GM18508 (cell line): Measurements from ENCODE around the gene CTDSPL.
"Not testable (repeated sequence)": the region's sequence is repeated elsewhere in the genome, so short reads cannot be mapped to it uniquely, and the experiment has no call there.

Experiments
- ATAC-seq: cut with Tn5 transposase; IDR thresholded peaks from one replicate; pipeline ENCODE4 v1.9.1; 2021; ENCODE audit warnings: moderate number of reproducible peaks; ENCODE audit not compliant: insufficient read depth, unreplicated experiment

CTDSPL gene

GRCh38 chr3:37861620-37862041 is at the start of gene CTDSPL:
Gene CTDSPL, plus strand, starts transcription at chr3:37861880. Its CDS starts 320 bp downstream, at chr3:37862200.
- no peak for ATAC-seq

DNA sequence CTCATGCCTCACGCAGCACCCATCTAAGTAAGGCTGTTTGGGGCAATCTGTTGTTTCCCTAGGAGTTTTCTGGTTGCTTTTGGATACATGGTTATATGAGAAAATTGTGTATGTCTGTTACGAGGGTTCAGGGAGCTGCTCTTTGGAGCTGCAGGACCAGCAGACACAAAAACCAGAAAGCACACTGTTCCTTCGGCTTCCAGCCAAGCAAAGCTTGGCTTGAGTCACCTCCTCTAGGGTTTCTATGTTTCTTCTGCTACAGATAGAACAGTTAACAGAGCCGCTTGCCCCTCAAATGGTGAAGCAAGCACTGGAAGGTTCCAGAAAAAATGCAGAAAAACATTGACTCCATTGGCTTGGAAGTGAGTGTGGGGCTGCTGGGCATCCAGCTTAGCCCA is 49.2 kb upstream of the CTDSPL start:
- ATAC-seq = no peak

GRCh38 chr3:37813403-37813802 is 48.3 kb upstream of the CTDSPL start:
- no peak for ATAC-seq

DNA sequence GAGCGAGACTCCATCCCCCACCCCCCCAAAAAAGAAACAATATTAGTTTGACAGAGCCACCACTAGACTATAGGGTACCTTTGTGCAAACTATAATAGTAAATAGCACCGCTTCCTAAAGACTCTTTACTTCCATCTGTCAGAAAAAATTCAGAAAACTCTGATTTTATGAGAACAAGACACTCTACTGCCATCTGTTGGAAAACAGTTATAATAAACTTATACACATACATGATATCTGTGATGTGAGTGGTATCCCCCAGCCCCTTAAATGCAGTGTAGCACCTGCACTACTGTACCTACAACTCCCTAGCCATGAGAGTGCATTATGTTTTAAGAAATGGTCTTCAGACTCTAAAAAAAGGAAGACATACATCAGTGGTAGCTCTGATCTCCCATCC is 47.1 kb upstream of the CTDSPL start:
- ATAC-seq = no peak

DNA sequence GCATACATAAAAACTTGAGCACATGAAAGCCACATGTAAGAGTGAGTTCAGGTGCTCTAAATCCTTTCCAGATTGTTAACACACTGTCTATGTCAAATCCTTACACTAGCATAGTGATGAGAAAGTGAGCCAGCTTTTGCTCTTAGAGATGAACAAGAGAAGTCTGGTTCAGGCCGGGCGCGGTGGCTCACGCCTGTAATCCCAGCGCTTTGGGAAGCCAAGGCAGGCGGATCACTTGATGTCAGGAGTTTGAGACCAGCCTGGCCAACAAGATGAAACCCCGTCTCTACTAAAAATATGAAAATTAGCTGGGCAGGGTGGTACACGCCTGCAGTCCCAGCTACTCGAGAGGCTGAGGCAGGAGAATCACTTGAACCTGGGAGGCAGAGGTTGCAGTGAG is 46.5 kb upstream of the CTDSPL start:
- ATAC-seq = not testable (repeated sequence)

GRCh38 chr3:37816271-37816670 is 45.4 kb upstream of the CTDSPL start:
- no peak for ATAC-seq

- no peak for ATAC-seq
Observed at GRCh38 chr3:37819591-37819990, 42.1 kb upstream of the CTDSPL start.

GRCh38 chr3:37820286-37820685 is 41.4 kb upstream of the CTDSPL start:
- no peak for ATAC-seq

DNA sequence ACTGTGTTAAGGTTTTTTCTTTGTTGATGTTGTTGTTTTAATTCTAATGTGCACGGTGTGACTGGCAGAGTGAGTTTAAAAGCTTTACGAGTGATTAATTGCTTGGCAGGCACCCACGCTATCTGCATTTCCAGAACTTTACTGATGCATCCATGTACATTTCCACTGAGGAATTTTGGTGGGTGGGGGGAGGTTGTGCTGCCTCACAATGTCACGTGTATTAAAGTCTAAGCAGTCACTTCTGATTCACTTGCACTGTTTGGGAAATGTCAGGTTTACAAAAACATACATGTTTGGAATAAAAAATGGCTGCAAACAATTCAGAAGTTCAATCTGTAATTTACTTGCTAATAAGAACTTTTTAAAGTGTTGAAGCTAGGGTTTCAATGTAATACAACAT is 38.5 kb upstream of the CTDSPL start:
- ATAC-seq = no peak

GRCh38 chr3:37824090-37824953 is 37.4 kb upstream of the CTDSPL start:
- no peak for ATAC-seq

GRCh38 chr3:37824954-37825328 is 36.7 kb upstream of the CTDSPL start:
- no peak for ATAC-seq

DNA sequence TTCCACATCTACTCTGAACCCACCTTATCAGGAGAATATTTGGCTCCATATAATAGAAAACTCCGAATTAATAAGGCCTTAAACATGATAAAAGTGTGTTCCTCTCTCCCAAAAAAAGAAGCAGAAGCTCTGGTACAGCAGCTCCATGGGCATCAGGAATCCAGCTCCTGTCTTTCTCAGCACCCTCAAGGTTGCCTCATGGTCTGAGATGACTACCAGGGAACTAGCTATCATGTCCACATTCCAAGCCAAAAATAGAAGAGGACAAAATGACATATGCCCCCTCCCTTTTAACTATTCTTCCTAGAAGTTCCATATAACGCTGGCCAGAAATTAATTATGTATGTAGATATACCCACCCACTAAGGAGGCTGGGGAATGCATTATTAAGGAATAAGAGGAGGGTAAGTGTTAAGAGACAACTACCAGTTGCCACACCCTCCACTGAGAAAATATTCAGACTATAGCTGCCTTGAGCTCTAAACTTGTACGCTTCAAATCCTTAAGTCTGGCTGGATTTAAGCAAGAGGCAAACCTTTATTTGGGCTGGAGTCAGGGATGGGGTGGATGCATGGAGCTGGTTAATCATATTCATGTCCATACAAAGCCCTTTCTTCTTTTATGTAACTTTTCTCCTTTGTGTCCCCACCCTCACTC is 35.8 kb upstream of the CTDSPL start:
- no peak for ATAC-seq

- ATAC-seq = no peak
Observed at GRCh38 chr3:37826502-37826901, 35.2 kb upstream of the CTDSPL start.

DNA sequence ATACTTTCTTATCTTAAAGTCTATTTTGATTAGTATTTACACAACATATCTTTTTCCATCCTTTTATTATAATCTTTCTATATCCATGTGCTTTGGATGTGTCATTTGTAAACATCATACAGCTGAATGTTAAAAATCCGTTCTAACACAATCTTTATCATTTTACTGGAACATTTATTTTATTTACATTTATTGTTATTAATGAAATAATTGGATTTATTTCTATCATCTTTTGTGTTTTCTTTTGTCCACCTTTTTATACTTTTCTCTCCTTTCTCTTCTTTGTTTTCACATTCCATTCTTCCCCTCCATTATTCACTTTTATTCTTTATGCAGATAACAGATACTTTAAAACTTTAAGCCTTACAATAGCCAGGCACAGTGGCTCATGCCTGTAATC is 34.7 kb upstream of the CTDSPL start:
- no peak for ATAC-seq

GRCh38 chr3:37832480-37832879 is 29.2 kb upstream of the CTDSPL start:
- ATAC-seq = no peak

- ATAC-seq = no peak
Observed at GRCh38 chr3:37833302-37834186, 28.1 kb upstream of the CTDSPL start.

- ATAC-seq = no peak
Observed at GRCh38 chr3:37836589-37836988, 25.1 kb upstream of the CTDSPL start.

DNA sequence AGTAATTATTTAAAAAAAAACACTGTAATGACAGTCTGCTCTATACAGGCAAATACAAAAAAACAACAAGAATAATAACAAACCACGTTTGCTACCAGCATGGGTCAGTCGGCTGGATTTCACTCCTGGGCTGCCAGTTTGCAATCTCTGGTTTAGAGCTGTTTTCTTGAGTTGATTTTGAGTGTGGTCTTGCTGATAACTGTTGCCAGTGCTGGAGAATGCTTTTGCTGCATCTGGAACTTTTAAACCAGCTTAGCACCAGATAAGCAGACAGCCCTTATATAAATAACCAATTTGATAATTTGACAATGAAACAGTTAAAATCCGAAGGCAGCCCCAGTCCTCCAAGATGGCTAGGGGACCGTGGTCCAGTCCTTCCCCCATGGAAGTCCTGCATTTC is 14.0 kb upstream of the CTDSPL start:
- no peak for ATAC-seq

- no peak for ATAC-seq
Observed at GRCh38 chr3:37849146-37849923, 12.3 kb upstream of the CTDSPL start.

- ATAC-seq = no peak
Observed at GRCh38 chr3:37852097-37852496, 9.6 kb upstream of the CTDSPL start.
